Epithelial cell of proximal tubule (primary cell): ENCODE data around the gene GALNT1. TPM values are rescaled to one million over a fixed set of nuclear protein-coding genes. Genes with fewer than 3 reads are reported as not detected.

Experiments
- DNase-seq: peaks from one replicate; pipeline ENCODE4 v3.0.0-alpha.2; 2011; ENCODE audit warnings: low read depth
- H3K4me3 ChIP-seq: 2 replicates; pipeline ENCODE4 v1.5.1; 2011; ENCODE audit warnings: low read depth, mild to moderate bottlenecking, low read length
- total RNA-seq: library from RNA; depleted of rRNA; stranded (reverse); fragments of >200 nt; gene quantifications from 2 replicates; pipeline ENCODE4 v1.2.3, GENCODE V29; 2015
- TF ChIP-seq, protein P1 (sequence below): conservative IDR thresholded peaks from 2 replicates; pipeline ENCODE4 v1.5.1; 2012; ENCODE audit warnings: low read depth, mild to moderate bottlenecking, low read length

GALNT1 gene
- total RNA-seq, 1 donor from 2014 or later, result 49.5 TPM

DNA sequence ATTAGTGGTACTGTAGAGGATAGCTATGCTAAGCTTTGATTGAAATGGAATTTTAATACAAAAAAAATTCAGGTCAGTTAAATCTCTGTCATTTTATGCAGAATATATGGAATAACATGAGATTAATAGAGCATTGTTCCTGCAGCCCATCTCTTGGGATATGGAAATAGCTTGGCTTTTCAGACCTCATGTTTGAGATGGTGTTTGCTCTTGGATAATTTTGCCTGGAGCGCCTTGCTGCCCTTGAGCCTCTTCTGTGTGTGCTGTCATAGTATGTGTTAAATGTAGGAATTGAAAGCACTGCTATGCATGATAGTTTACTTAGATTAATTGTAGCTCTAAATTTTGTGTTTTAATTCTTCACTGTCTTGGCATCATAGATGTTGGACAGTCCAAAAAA lies 27.7 kb downstream of the GALNT1 start:
- no peak overlapping the region for H3K4me3 ChIP-seq
- TF ChIP-seq, protein P1, sequence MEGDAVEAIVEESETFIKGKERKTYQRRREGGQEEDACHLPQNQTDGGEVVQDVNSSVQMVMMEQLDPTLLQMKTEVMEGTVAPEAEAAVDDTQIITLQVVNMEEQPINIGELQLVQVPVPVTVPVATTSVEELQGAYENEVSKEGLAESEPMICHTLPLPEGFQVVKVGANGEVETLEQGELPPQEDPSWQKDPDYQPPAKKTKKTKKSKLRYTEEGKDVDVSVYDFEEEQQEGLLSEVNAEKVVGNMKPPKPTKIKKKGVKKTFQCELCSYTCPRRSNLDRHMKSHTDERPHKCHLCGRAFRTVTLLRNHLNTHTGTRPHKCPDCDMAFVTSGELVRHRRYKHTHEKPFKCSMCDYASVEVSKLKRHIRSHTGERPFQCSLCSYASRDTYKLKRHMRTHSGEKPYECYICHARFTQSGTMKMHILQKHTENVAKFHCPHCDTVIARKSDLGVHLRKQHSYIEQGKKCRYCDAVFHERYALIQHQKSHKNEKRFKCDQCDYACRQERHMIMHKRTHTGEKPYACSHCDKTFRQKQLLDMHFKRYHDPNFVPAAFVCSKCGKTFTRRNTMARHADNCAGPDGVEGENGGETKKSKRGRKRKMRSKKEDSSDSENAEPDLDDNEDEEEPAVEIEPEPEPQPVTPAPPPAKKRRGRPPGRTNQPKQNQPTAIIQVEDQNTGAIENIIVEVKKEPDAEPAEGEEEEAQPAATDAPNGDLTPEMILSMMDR, result no peak
- no peak for DNase-seq

DNA sequence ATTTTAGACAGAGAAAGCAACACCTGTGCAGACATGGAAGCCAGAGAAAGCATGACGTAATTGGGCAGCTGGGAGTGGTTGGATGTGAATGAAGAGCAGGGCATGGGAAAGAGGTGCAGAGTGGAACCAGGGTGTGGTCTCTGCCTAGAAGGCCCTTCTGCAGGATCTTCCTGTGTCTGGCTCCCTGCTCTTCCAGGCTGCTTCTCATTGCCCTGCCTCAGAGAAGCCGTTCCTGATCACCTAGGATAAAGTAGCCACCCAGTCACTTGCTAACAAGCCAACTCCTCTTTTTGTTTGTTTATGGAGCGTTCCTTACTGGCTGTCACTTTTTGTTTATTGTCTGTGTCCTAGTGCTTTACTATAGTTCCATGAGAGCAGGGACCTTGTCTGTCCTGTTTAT lies 28.5 kb downstream of the GALNT1 start:
- no peak for DNase-seq
- TF ChIP-seq, protein P1, result no peak

DNA sequence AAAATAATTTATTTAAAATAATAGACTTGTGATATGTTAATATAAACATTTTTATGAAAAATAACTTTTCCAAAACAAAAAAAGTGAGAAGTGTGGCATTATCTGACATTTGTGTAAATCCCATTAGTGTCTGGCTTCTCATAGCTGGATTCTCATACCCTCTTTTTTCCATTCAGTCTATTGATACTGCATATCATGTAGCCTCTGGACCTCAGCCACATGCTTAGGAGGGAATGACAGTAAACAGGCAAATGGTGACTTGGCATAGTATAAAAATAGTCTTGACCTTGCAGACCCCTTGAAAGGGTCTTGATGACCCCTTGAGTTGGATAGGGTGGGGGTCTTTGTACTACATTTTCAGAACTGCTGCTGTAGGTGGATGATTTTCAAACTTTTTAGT lies 29.2 kb downstream of the GALNT1 start:
- no peak overlapping the region for H3K4me3 ChIP-seq
- TF ChIP-seq, protein P1, result no peak
- DNase-seq, result no peak

More for the DNA sequence above, 28.5 kb downstream of the GALNT1 start:
- H3K4me3 ChIP-seq, result no peak overlapping the region

DNA sequence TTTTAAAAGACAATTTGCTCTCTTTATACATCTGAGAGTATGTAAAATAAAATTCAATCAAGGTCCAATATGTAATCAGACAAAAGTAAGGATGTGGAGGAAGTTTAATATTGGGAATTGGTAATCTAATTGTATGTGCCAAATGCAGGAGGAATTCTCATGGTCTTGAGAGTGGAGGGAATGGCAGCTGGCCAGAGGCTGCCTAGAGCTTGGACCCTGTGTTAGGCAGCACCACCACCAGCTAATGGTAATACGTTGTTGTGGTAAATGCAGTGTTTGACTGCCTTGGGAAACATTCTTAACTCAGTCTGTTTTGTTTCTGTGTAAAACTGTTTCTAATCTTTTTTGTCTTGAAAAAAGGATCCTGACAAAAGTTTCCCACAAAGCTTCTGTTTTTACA lies 30.0 kb downstream of the GALNT1 start:
- TF ChIP-seq, protein P1, result no peak
- DNase-seq, result no peak
- no peak overlapping the region for H3K4me3 ChIP-seq

DNA sequence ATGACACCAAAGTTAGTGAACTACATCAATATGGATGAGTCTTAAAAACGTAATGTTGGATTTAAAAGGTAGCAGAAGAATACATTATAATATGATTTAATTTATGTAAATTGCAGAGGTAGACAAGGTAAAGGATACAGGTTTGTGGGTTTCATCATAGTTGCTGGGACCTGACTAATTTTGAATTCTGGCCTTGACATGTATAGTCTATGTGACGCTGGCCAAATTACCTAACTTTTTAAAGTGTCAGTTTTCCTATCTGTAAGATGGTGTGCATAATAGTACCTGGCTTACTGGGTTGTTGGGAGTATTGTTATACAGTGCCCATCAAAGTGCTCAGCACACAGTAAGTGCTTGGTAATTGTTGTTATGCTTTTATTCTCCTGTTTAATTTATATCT lies 34.5 kb downstream of the GALNT1 start:
- TF ChIP-seq, protein P1, result no peak
- no peak overlapping the region for H3K4me3 ChIP-seq
- DNase-seq, result no peak

DNA sequence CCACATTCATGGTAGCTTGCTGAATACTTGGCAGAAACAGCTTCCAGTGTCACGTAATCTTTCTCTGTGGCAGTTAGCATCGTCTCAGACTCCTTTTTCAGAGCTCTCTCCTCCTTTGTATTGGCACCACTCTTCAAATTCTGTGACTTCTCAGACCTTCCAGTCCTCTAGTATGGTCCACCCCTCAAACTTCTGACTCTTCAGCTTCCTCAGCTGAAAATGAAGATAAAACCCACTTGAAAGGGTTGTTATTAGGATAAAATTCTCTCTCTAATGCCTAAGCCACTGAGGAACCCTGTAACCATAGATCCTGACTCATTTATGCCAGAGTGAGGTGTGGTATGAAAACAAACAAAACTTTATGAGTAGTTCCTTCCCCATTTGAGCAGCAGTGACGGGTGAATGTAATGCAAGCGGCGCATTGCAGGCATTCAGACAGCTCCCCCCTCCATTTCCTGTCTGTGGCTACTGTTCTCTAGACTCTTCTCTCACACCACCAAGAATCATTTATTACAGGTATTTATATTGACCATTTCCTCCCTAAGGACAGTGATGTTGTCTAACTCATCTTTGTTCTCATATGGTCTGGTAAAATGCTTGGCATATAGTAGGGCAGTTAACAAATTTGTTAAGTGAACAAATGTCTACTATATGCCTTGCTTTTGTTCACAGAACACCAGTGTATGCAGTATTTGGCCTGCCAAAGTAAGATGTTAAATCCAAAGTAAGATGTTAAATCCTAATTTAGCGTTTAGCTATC lies 35.3 kb downstream of the GALNT1 start:
- TF ChIP-seq, protein P1, result no peak
- no peak overlapping the region for H3K4me3 ChIP-seq
- DNase-seq, result no peak

DNA sequence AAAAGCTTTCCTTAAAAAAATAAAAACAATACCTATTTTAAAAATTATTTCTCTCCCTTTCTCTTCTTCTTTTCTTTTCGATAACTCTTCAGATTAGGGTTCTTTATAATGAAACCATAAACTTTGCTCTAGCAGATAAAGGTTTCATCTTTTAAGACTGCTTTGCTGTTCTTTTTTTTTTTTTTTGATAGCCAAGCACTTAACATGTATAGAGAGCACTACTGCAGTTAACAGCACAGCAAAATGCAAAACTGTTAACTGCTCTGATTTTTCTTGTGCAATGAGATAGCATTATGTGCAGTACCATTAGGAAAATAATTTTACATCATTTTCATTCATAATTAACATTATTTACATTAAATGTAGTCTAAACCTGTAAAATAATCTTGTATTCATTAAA lies 36.3 kb downstream of the GALNT1 start:
- DNase-seq, result no peak

More for the DNA sequence above, 36.3 kb downstream of the GALNT1 start:
- H3K4me3 ChIP-seq, result no peak overlapping the region
- TF ChIP-seq, protein P1, result no peak
